Stimulated activated CD4-positive, alpha-beta T cell treated with anti-CD3 and anti-CD28 coated beads, Interleukin-2, amount 100 ng/mL, for 48 hours (primary cell): Measurements from ENCODE around the gene FMN1.

Experiments
- DNase-seq, 2 donors: peaks; one replicate each; pipeline ENCODE4 v3.0.0-alpha.2; 2020

The FMN1 gene

GRCh38 chr15:33115191-33115861 lies 79.2 kb downstream of the FMN1 start:
- no peak for DNase-seq

GRCh38 chr15:33114374-33114717 lies 80.2 kb downstream of the FMN1 start:
- DNase-seq: no peak

GRCh38 chr15:33113666-33114373 lies 80.7 kb downstream of the FMN1 start:
- DNase-seq: no peak

GRCh38 chr15:33112541-33113105 lies 81.9 kb downstream of the FMN1 start:
- no peak for DNase-seq

- no peak for DNase-seq
These were observed 83.5 kb downstream of the FMN1 start for GRCh38 chr15:33111041-33111451.

GRCh38 chr15:33109345-33109744 lies 85.2 kb downstream of the FMN1 start:
- DNase-seq: no peak

GRCh38 chr15:33108518-33108917 lies 86.0 kb downstream of the FMN1 start:
- no peak for DNase-seq

GRCh38 chr15:33107950-33108349 lies 86.6 kb downstream of the FMN1 start:
- no peak for DNase-seq

GRCh38 chr15:33104212-33104611 lies 90.3 kb downstream of the FMN1 start:
- no peak for DNase-seq

GRCh38 chr15:33101036-33101435 lies 93.5 kb downstream of the FMN1 start:
- no peak for DNase-seq

- DNase-seq: no peak
These were observed 94.2 kb downstream of the FMN1 start for GRCh38 chr15:33100314-33100713.

- no peak for DNase-seq
These were observed 94.8 kb downstream of the FMN1 start for GRCh38 chr15:33099739-33100138.

- no peak for DNase-seq
These were observed 95.3 kb downstream of the FMN1 start for GRCh38 chr15:33099213-33099612.

- DNase-seq: no peak
These were observed 96.1 kb downstream of the FMN1 start for GRCh38 chr15:33098094-33099058.

GRCh38 chr15:33096134-33096533 lies 98.4 kb downstream of the FMN1 start:
- DNase-seq: no peak

- DNase-seq: no peak
These were observed 98.9 kb downstream of the FMN1 start for GRCh38 chr15:33095641-33096040.

GRCh38 chr15:33094336-33094735 lies 100.2 kb downstream of the FMN1 start:
- DNase-seq: no peak

- no peak for DNase-seq
These were observed 101.3 kb downstream of the FMN1 start for GRCh38 chr15:33093222-33093621.

- no peak for DNase-seq
These were observed 102.4 kb downstream of the FMN1 start for GRCh38 chr15:33091983-33092693.

- DNase-seq: no peak
These were observed 104.4 kb downstream of the FMN1 start for GRCh38 chr15:33089878-33090757.

- no peak for DNase-seq
These were observed 105.2 kb downstream of the FMN1 start for GRCh38 chr15:33089165-33089877.
